D721Med (cell line): ENCODE measurements around the gene NRXN3.

ENCODE experiments used
- DNase-seq: peaks from one replicate; pipeline ENCODE4 v3.0.0; 2011; ENCODE audit warnings: low spot score; ENCODE audit not compliant: insufficient read length
- FAIRE-seq: peaks from 2 replicates; lab custom pipeline; 2011; peaks lifted over from hg19 to GRCh38; lab: Jason Lieb, UNC
- CTCF ChIP-seq: IDR thresholded peaks from 2 replicates; pipeline ENCODE4 v1.5.1; 2012; ENCODE audit warnings: mild to moderate bottlenecking, control low read depth; ENCODE audit not compliant: insufficient read depth; ENCODE audit errors: missing control alignments

NRXN3 gene

GRCh38 chr14:79287976-79288375 is 1117.8 kb downstream of the NRXN3 start:
- no peak for TF ChIP-seq CTCF
- no peak for DNase-seq
- FAIRE-seq = no peak

GRCh38 chr14:79293482-79294177 is 1123.5 kb downstream of the NRXN3 start:
- TF ChIP-seq CTCF = no peak
- FAIRE-seq (no peak), DNase-seq (no peak)

GRCh38 chr14:79294499-79294898 is 1124.3 kb downstream of the NRXN3 start:
- TF ChIP-seq CTCF = no peak
- DNase-seq (no peak), FAIRE-seq (no peak)

- no peak for FAIRE-seq
- DNase-seq = no peak
- TF ChIP-seq CTCF = no peak
Observed at GRCh38 chr14:79295385-79295784, 1125.2 kb downstream of the NRXN3 start.

- no peak for DNase-seq
- no peak for FAIRE-seq
- TF ChIP-seq CTCF = no peak
Observed at GRCh38 chr14:79298373-79298772, 1128.2 kb downstream of the NRXN3 start.

GRCh38 chr14:79299162-79299561 is 1129.0 kb downstream of the NRXN3 start:
- DNase-seq (no peak), FAIRE-seq (no peak)
- TF ChIP-seq CTCF = no peak

- no peak for FAIRE-seq
- DNase-seq = no peak
- TF ChIP-seq CTCF = no peak
Observed at GRCh38 chr14:79304279-79304678, 1134.1 kb downstream of the NRXN3 start.
